OCI-LY1 (cell line): ENCODE measurements around the gene SIRPA.
"Not testable (repeated sequence)": the region's sequence is repeated elsewhere in the genome, so short reads cannot be mapped to it uniquely, and the experiment has no call there.

Experiments
- H2AFZ ChIP-seq: fragments of 200-600 bp; sonication (generic), shearing (Covaris generic); 2 replicates; pipeline ENCODE4 v1.6.0; 2014; ENCODE audit warnings: antibody characterized with exemption, mild to moderate bottlenecking, low read length
- H3F3A ChIP-seq: fragments of 200-600 bp; sonication (generic), shearing (Covaris generic); 2 replicates; pipeline ENCODE4 v1.6.0; 2014; ENCODE audit warnings: mild to moderate bottlenecking, antibody characterized with exemption, low read length, moderate library complexity; ENCODE audit not compliant: insufficient read depth
- H3K27ac ChIP-seq: fragments of 200-600 bp; sonication (generic); 2 replicates; pipeline ENCODE4 v1.5.1; 2014; ENCODE audit warnings: low read length, mixed run types, mild to moderate bottlenecking, low read depth; ENCODE audit not compliant: poor library complexity, severe bottlenecking
- H3K27me3 ChIP-seq: fragments of 200-600 bp; sonication (generic); 2 replicates; pipeline ENCODE4 v1.6.0; 2014; ENCODE audit warnings: antibody characterized with exemption, mild to moderate bottlenecking, low read length, moderate library complexity; ENCODE audit not compliant: insufficient read depth
- H3K36me3 ChIP-seq: fragments of 200-600 bp; sonication (generic); 2 replicates; pipeline ENCODE4 v1.6.1; 2014; ENCODE audit warnings: mild to moderate bottlenecking, antibody characterized with exemption, low read length, moderate library complexity, mixed read lengths; ENCODE audit not compliant: insufficient read depth
- H3K4me1 ChIP-seq: fragments of 200-600 bp; sonication (generic); 2 replicates; pipeline ENCODE4 v1.5.1; 2014; ENCODE audit warnings: mild to moderate bottlenecking, low read length, moderate library complexity; ENCODE audit not compliant: insufficient read depth, severe bottlenecking
- H3K4me2 ChIP-seq: fragments of 200-600 bp; sonication (generic), shearing (Covaris generic); 2 replicates; pipeline ENCODE4 v1.6.1; 2014; ENCODE audit warnings: low read length
- H3K4me3 ChIP-seq: fragments of 200-600 bp; sonication (generic); 2 replicates; pipeline ENCODE4 v1.5.1; 2014; ENCODE audit warnings: low read length, low read depth, mild to moderate bottlenecking, mixed read lengths; ENCODE audit not compliant: poor library complexity, severe bottlenecking
- H3K79me2 ChIP-seq: fragments of 200-600 bp; shearing (Covaris generic); 2 replicates; pipeline ENCODE4 v1.6.1; 2016; ENCODE audit warnings: mixed run types, low read length, mixed read lengths; ENCODE audit not compliant: insufficient read depth
- H3K9ac ChIP-seq: fragments of 200-600 bp; sonication (generic), shearing (Covaris generic); 2 replicates; pipeline ENCODE4 v1.6.1; 2014; ENCODE audit warnings: mild to moderate bottlenecking, low read length, mixed read lengths
- H3K9me2 ChIP-seq: fragments of 200-600 bp; sonication (generic), shearing (Covaris generic); 2 replicates; pipeline ENCODE4 v1.6.1; 2014; ENCODE audit warnings: low read depth, mild to moderate bottlenecking, low read length, mixed read lengths
- H3K9me3 ChIP-seq: fragments of 200-600 bp; shearing (Covaris generic); 2 replicates; pipeline ENCODE4 v1.6.1; 2014; ENCODE audit warnings: low read length, mixed read lengths
- H4K20me1 ChIP-seq: fragments of 200-600 bp; sonication (generic), shearing (Covaris generic); 2 replicates; pipeline ENCODE4 v1.6.0; 2016; ENCODE audit warnings: mild to moderate bottlenecking, low read length; ENCODE audit not compliant: insufficient read depth
- CTCF ChIP-seq: fragments of 200-600 bp; sonication (generic), shearing (Covaris generic); IDR thresholded peaks from 2 replicates; pipeline ENCODE4 v1.5.1; 2017; ENCODE audit warnings: mild to moderate bottlenecking, antibody characterized with exemption, low read length, moderate library complexity, mixed read lengths
- EZH2 ChIP-seq: fragments of 200-600 bp; sonication (generic), shearing (Covaris generic); IDR thresholded peaks from 2 replicates; pipeline ENCODE4 v1.8.0; 2017; ENCODE audit warnings: borderline replicate concordance, mixed run types, mild to moderate bottlenecking, antibody characterized with exemption, low read length, moderate library complexity, mixed read lengths

SIRPA gene

GRCh38 chr20:1911536-1911935 lies 16.3 kb downstream of the SIRPA start:
- TF ChIP-seq EZH2 (no peak), CTCF (no peak)
- Histone ChIP-seq H3K9me3 (no peaks in the 10 kb centered on the region), H3K27me3 (no peaks in the 10 kb centered on the region), H3K4me3 (no peak overlapping the region), H4K20me1 (no peaks in the 10 kb centered on the region), H3F3A (no peaks in the 10 kb centered on the region), H3K4me1 (no peaks in the 10 kb centered on the region), H3K79me2 (no peaks in the 10 kb centered on the region), H3K9me2 (no peaks in the 10 kb centered on the region), H3K36me3 (no peaks in the 10 kb centered on the region), H3K27ac (no peak overlapping the region), H3K9ac (no peak overlapping the region), H3K4me2 (no peak overlapping the region), H2AFZ (no peak overlapping the region)

- Histone ChIP-seq H3K4me3 (no peak overlapping the region), H3K27ac (no peak overlapping the region), H3K27me3 (no peaks in the 10 kb centered on the region), H3K9me3 (no peaks in the 10 kb centered on the region), H3K36me3 (no peaks in the 10 kb centered on the region), H4K20me1 (no peaks in the 10 kb centered on the region), H3K4me1 (no peaks in the 10 kb centered on the region), H3K9me2 (no peaks in the 10 kb centered on the region), H3K79me2 (no peaks in the 10 kb centered on the region), H3K9ac (no peak overlapping the region), H3K4me2 (no peak overlapping the region), H2AFZ (no peak overlapping the region), H3F3A (no peaks in the 10 kb centered on the region)
- no peak for TF ChIP-seq EZH2
- TF ChIP-seq CTCF = no peak
Observed at GRCh38 chr20:1912053-1912452, 16.8 kb downstream of the SIRPA start.

- no peak overlapping the region for H3K4me2 ChIP-seq
- H3K4me3 ChIP-seq = no peak overlapping the region
- H3K9ac ChIP-seq = no peak overlapping the region
- no peak overlapping the region for H2AFZ ChIP-seq
- no peaks in the 10 kb centered on the region for H3K27me3 ChIP-seq
- no peaks in the 10 kb centered on the region for H3K9me2 ChIP-seq
- H3K79me2 ChIP-seq = no peaks in the 10 kb centered on the region
- no peaks in the 10 kb centered on the region for H3K4me1 ChIP-seq
- no peaks in the 10 kb centered on the region for H3K36me3 ChIP-seq
- no peaks in the 10 kb centered on the region for H3K9me3 ChIP-seq
- no peaks in the 10 kb centered on the region for H3F3A ChIP-seq
- no peak overlapping the region for H3K27ac ChIP-seq
- TF ChIP-seq CTCF (no peak), EZH2 (no peak)
- no peaks in the 10 kb centered on the region for H4K20me1 ChIP-seq
Observed at GRCh38 chr20:1912646-1913045, 17.4 kb downstream of the SIRPA start.

- not testable (repeated sequence) for H3F3A ChIP-seq, H3K9me2 ChIP-seq, H3K27me3 ChIP-seq, H3K27ac ChIP-seq, H3K36me3 ChIP-seq, H2AFZ ChIP-seq, H3K4me1 ChIP-seq, H3K9me3 ChIP-seq, H3K4me2 ChIP-seq, H3K4me3 ChIP-seq, H3K9ac ChIP-seq, H4K20me1 ChIP-seq, H3K79me2 ChIP-seq
Observed at GRCh38 chr20:1915233-1915632, 20.0 kb downstream of the SIRPA start.
